K562 (cell line): ENCODE data around the gene ZFR2.

Experiments used
- HNRNPL ChIP-seq: fragments of 200-400 bp; formaldehyde crosslinking; IDR thresholded peaks from 2 replicates; pipeline ENCODE4 v1.6.1; 2017; ENCODE audit warnings: low read depth, mild to moderate bottlenecking, low read length
- SMAD3 ChIP-seq: fragments of 450-650 bp; formaldehyde crosslinking; conservative IDR thresholded peaks from 2 replicates; pipeline ENCODE4 v1.4.0; 2020; ENCODE audit warnings: mild to moderate bottlenecking
- TAF1 ChIP-seq: IDR thresholded peaks from 2 replicates; pipeline ENCODE4 v1.6.1; 2011; ENCODE audit warnings: mild to moderate bottlenecking, low read length, moderate library complexity; ENCODE audit not compliant: insufficient read depth, control insufficient read depth, severe bottlenecking; ENCODE audit errors: extremely low read depth
- ZNF134 ChIP-seq: fragments of 250-450 bp; sonication (Bioruptor Pico); conservative IDR thresholded peaks from 2 replicates; pipeline ENCODE4 v1.4.0; 2020
- ZNF143 ChIP-seq: sonication (generic); formaldehyde crosslinking; IDR thresholded peaks from 2 replicates; pipeline ENCODE4 v1.9.0; 2022; ENCODE audit warnings: mild to moderate bottlenecking, missing genetic modification reagents
- ZNF146 ChIP-seq: IDR thresholded peaks from one replicate; pipeline ENCODE4 v1.6.1; 2018; ENCODE audit warnings: missing compliant biosample characterization; ENCODE audit not compliant: unreplicated experiment
- TF ChIP-seq, protein P1 (sequence below), 3 experiments: IDR thresholded peaks in 2 of 3; conservative IDR thresholded peaks in 1 of 3; 2 replicates each; pipeline ENCODE4 v1.5.1; 2011 to 2012; ENCODE audit warnings: low read length in 3 of 3, mild to moderate bottlenecking in 3 of 3, control low read depth in 2 of 3, improper control_type of control experiment in 1 of 3, inconsistent platforms in 1 of 3, low read depth in 1 of 3, mixed read lengths in 1 of 3, moderate library complexity in 1 of 3; ENCODE audit not compliant: insufficient read depth in 2 of 3
- TF ChIP-seq, protein P2 (sequence below): sonication (generic); formaldehyde crosslinking; IDR thresholded peaks from 2 replicates; pipeline ENCODE4 v1.8.0; 2023; ENCODE audit warnings: mild to moderate bottlenecking, missing genetic modification reagents

DNA sequence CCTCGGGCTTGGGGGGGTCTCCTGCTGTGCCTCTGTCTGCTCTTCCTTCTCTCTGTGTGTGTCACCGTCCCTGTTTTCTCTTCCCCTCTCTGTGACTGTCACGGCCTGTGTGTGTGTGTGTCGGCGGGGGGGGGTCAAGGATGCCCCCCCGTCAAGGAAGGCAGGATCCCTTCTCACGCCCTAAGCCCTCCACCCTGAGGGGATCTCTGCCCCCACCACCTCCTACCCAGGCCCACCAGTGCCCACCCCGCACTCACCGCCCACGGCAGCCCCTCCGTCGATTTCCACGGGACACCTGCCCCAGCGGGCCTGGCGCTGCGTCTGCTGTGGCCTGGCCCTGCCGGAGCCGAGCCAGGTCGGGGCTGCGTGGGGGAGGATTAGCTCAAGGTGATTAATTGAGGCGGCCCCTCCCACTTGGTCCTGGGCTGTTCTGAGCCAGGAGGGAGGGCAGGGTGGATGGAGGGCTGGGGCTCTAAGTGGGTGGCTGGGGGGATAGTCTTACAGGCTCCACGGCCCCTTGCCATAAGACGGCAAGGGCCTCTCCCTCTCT is 96.9 kb downstream of the ZFR2 start, which contains the start of gene RAX2:
- TF ChIP-seq ZNF134 (no peak), HNRNPL (no peak), TAF1 (no peak), ZNF146 (CRISPR knock-in tag) (no peak), SMAD3 (CRISPR knock-in tag) (no peak), ZNF143 (no peak)
- TF ChIP-seq, protein P1, sequence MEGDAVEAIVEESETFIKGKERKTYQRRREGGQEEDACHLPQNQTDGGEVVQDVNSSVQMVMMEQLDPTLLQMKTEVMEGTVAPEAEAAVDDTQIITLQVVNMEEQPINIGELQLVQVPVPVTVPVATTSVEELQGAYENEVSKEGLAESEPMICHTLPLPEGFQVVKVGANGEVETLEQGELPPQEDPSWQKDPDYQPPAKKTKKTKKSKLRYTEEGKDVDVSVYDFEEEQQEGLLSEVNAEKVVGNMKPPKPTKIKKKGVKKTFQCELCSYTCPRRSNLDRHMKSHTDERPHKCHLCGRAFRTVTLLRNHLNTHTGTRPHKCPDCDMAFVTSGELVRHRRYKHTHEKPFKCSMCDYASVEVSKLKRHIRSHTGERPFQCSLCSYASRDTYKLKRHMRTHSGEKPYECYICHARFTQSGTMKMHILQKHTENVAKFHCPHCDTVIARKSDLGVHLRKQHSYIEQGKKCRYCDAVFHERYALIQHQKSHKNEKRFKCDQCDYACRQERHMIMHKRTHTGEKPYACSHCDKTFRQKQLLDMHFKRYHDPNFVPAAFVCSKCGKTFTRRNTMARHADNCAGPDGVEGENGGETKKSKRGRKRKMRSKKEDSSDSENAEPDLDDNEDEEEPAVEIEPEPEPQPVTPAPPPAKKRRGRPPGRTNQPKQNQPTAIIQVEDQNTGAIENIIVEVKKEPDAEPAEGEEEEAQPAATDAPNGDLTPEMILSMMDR (IDR thresholded peaks at IDR 0.05 in 2 of 3, conservative IDR thresholded peaks at IDR 0.05 in 1 of 3; ENCODE audit: insufficient read depth in 2 of 3, low read depth in 1 of 3, low read length in 3 of 3) = no peak
- TF ChIP-seq, protein P2, sequence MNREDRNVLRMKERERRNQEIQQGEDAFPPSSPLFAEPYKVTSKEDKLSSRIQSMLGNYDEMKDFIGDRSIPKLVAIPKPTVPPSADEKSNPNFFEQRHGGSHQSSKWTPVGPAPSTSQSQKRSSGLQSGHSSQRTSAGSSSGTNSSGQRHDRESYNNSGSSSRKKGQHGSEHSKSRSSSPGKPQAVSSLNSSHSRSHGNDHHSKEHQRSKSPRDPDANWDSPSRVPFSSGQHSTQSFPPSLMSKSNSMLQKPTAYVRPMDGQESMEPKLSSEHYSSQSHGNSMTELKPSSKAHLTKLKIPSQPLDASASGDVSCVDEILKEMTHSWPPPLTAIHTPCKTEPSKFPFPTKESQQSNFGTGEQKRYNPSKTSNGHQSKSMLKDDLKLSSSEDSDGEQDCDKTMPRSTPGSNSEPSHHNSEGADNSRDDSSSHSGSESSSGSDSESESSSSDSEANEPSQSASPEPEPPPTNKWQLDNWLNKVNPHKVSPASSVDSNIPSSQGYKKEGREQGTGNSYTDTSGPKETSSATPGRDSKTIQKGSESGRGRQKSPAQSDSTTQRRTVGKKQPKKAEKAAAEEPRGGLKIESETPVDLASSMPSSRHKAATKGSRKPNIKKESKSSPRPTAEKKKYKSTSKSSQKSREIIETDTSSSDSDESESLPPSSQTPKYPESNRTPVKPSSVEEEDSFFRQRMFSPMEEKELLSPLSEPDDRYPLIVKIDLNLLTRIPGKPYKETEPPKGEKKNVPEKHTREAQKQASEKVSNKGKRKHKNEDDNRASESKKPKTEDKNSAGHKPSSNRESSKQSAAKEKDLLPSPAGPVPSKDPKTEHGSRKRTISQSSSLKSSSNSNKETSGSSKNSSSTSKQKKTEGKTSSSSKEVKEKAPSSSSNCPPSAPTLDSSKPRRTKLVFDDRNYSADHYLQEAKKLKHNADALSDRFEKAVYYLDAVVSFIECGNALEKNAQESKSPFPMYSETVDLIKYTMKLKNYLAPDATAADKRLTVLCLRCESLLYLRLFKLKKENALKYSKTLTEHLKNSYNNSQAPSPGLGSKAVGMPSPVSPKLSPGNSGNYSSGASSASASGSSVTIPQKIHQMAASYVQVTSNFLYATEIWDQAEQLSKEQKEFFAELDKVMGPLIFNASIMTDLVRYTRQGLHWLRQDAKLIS (CRISPR knock-in tag) = no peak
